Measurements from ENCODE around the gene LENEP.
A peak's percentile ranks its signal among the peaks of the same experiment; 100 is the strongest.

Gene LENEP

GRCh38 chr1:155014709-155015508, 21.5 kb downstream of the LENEP start:
- H3K9ac ChIP-seq (ENCODE audit: low read depth, low read length): no peak overlapping the region
- 96% methylated on average over 31 of the region's 31 CpGs for WGBS

GRCh38 chr1:155015527-155016230, 22.3 kb downstream of the LENEP start:
- H3K4me1 ChIP-seq (ENCODE audit: insufficient read depth, low read length): peaks cover 23% of the 10 kb centered on the region

More at GRCh38 chr1:155014709-155015508, 21.5 kb downstream of the LENEP start:
- peaks cover 23% of the 10 kb centered on the region for H3K4me1 ChIP-seq (ENCODE audit: insufficient read depth, low read length)
- peaks cover 25% of the 10 kb centered on the region for H3K36me3 ChIP-seq (ENCODE audit: insufficient read depth, low read length)
- no peak overlapping the region for H3K4me3 ChIP-seq (ENCODE audit: low read length)
- H3K27ac ChIP-seq (ENCODE audit: low read depth, low read length): no peak overlapping the region
- no peaks in the 10 kb centered on the region for H3K9me3 ChIP-seq (ENCODE audit: insufficient read depth, low read depth, low read length)
- no peaks in the 10 kb centered on the region for H3K27me3 ChIP-seq (ENCODE audit: insufficient read depth, low read length)

GRCh38 chr1:155016231-155016831, 22.9 kb downstream of the LENEP start:
- peaks cover 23% of the 10 kb centered on the region for H3K4me1 ChIP-seq (ENCODE audit: insufficient read depth, low read length)
- H3K4me3 ChIP-seq (ENCODE audit: low read length): 0 out of 2 replicates have a peak overlapping the region, but pooled peaks have one; percentile 53
- WGBS: 93% methylated on average over 26 of the region's 26 CpGs
- peak overlapping the region; percentile 73; the same call in 1 of the 2 replicates for H3K9ac ChIP-seq (ENCODE audit: low read depth, low read length)
- no peaks in the 10 kb centered on the region for H3K9me3 ChIP-seq (ENCODE audit: insufficient read depth, low read depth, low read length)
- peak overlapping the region; percentile 93 for H3K27ac ChIP-seq (ENCODE audit: low read depth, low read length)
- H3K36me3 ChIP-seq (ENCODE audit: insufficient read depth, low read length): peaks cover 25% of the 10 kb centered on the region
- H3K27me3 ChIP-seq (ENCODE audit: insufficient read depth, low read length): no peaks in the 10 kb centered on the region

More at GRCh38 chr1:155015527-155016230, 22.3 kb downstream of the LENEP start:
- H3K9me3 ChIP-seq (ENCODE audit: insufficient read depth, low read depth, low read length): no peaks in the 10 kb centered on the region
- H3K4me3 ChIP-seq (ENCODE audit: low read length): no peak overlapping the region
- H3K36me3 ChIP-seq (ENCODE audit: insufficient read depth, low read length): peaks cover 25% of the 10 kb centered on the region
- H3K27me3 ChIP-seq (ENCODE audit: insufficient read depth, low read length): no peaks in the 10 kb centered on the region
- 95% methylated on average over 16 of the region's 16 CpGs for WGBS
- H3K9ac ChIP-seq (ENCODE audit: low read depth, low read length): no peak overlapping the region
- H3K27ac ChIP-seq (ENCODE audit: low read depth, low read length): no peak overlapping the region

- Histone ChIP-seq H3K9ac (ENCODE audit: low read depth, low read length) (peak overlapping the region; percentile 73), H3K36me3 (ENCODE audit: insufficient read depth, low read length) (peaks cover 25% of the 10 kb centered on the region), H3K27me3 (ENCODE audit: insufficient read depth, low read length) (no peaks in the 10 kb centered on the region), H3K4me1 (ENCODE audit: insufficient read depth, low read length) (peaks cover 19% of the 10 kb centered on the region), H3K27ac (ENCODE audit: low read depth, low read length) (peak overlapping the region; percentile 93), H3K9me3 (ENCODE audit: insufficient read depth, low read depth, low read length) (no peaks in the 10 kb centered on the region), H3K4me3 (ENCODE audit: low read length) (peak overlapping the region; percentile 53)
- WGBS: 6% methylated on average over 45 of the region's 49 CpGs
These were observed 23.9 kb downstream of the LENEP start for GRCh38 chr1:155017041-155017945.

- H3K4me1 ChIP-seq (ENCODE audit: insufficient read depth, low read length): peaks cover 13% of the 10 kb centered on the region
These were observed 24.5 kb downstream of the LENEP start for GRCh38 chr1:155017946-155018316.

GRCh38 chr1:155018617-155019348, 25.4 kb downstream of the LENEP start:
- no peak overlapping the region for H3K9ac ChIP-seq (ENCODE audit: low read depth, low read length)

More at GRCh38 chr1:155017946-155018316, 24.5 kb downstream of the LENEP start:
- Histone ChIP-seq H3K36me3 (ENCODE audit: insufficient read depth, low read length) (peaks cover 25% of the 10 kb centered on the region), H3K27ac (ENCODE audit: low read depth, low read length) (no peak overlapping the region), H3K9ac (ENCODE audit: low read depth, low read length) (0 out of 2 replicates have a peak overlapping the region, but pooled peaks have one; percentile 73), H3K27me3 (ENCODE audit: insufficient read depth, low read length) (no peaks in the 10 kb centered on the region), H3K9me3 (ENCODE audit: insufficient read depth, low read depth, low read length) (no peaks in the 10 kb centered on the region), H3K4me3 (ENCODE audit: low read length) (peak overlapping the region; percentile 53)
- 81% methylated on average over 6 of the region's 6 CpGs for WGBS

GRCh38 chr1:155019377-155020245, 26.2 kb downstream of the LENEP start:
- H3K27ac ChIP-seq (ENCODE audit: low read depth, low read length): no peak overlapping the region
- no peaks in the 10 kb centered on the region for H3K9me3 ChIP-seq (ENCODE audit: insufficient read depth, low read depth, low read length)
- peaks cover 13% of the 10 kb centered on the region for H3K4me1 ChIP-seq (ENCODE audit: insufficient read depth, low read length)
- H3K9ac ChIP-seq (ENCODE audit: low read depth, low read length): no peak overlapping the region
- 81% methylated on average over 11 of the region's 11 CpGs for WGBS
- peaks cover 18% of the 10 kb centered on the region for H3K36me3 ChIP-seq (ENCODE audit: insufficient read depth, low read length)
- no peaks in the 10 kb centered on the region for H3K27me3 ChIP-seq (ENCODE audit: insufficient read depth, low read length)
- no peak overlapping the region for H3K4me3 ChIP-seq (ENCODE audit: low read length)

More at GRCh38 chr1:155018617-155019348, 25.4 kb downstream of the LENEP start:
- 87% methylated on average over 8 of the region's 8 CpGs for WGBS
- Histone ChIP-seq H3K27ac (ENCODE audit: low read depth, low read length) (no peak overlapping the region), H3K4me1 (ENCODE audit: insufficient read depth, low read length) (peaks cover 13% of the 10 kb centered on the region), H3K27me3 (ENCODE audit: insufficient read depth, low read length) (no peaks in the 10 kb centered on the region), H3K4me3 (ENCODE audit: low read length) (no peak overlapping the region), H3K9me3 (ENCODE audit: insufficient read depth, low read depth, low read length) (no peaks in the 10 kb centered on the region), H3K36me3 (ENCODE audit: insufficient read depth, low read length) (peaks cover 25% of the 10 kb centered on the region)

GRCh38 chr1:155022136-155022926, 28.9 kb downstream of the LENEP start:
- no peaks in the 10 kb centered on the region for H3K36me3 ChIP-seq (ENCODE audit: insufficient read depth, low read length)
- no peak overlapping the region for H3K27ac ChIP-seq (ENCODE audit: low read depth, low read length)
- H3K9ac ChIP-seq (ENCODE audit: low read depth, low read length): no peak overlapping the region
- no peaks in the 10 kb centered on the region for H3K27me3 ChIP-seq (ENCODE audit: insufficient read depth, low read length)
- H3K9me3 ChIP-seq (ENCODE audit: insufficient read depth, low read depth, low read length): no peaks in the 10 kb centered on the region
- no peak overlapping the region for H3K4me3 ChIP-seq (ENCODE audit: low read length)
- peaks cover 9% of the 10 kb centered on the region for H3K4me1 ChIP-seq (ENCODE audit: insufficient read depth, low read length)
- WGBS: 93% methylated on average over 7 of the region's 8 CpGs

GRCh38 chr1:155022927-155023236, 29.5 kb downstream of the LENEP start:
- H3K4me1 ChIP-seq (ENCODE audit: insufficient read depth, low read length): peaks cover 7% of the 10 kb centered on the region

More at GRCh38 chr1:155022927-155023236, 29.5 kb downstream of the LENEP start:
- H3K27me3 ChIP-seq (ENCODE audit: insufficient read depth, low read length): no peaks in the 10 kb centered on the region
- no peak overlapping the region for H3K27ac ChIP-seq (ENCODE audit: low read depth, low read length)
- H3K9me3 ChIP-seq (ENCODE audit: insufficient read depth, low read depth, low read length): no peaks in the 10 kb centered on the region
- no peak overlapping the region for H3K9ac ChIP-seq (ENCODE audit: low read depth, low read length)
- H3K4me3 ChIP-seq (ENCODE audit: low read length): no peak overlapping the region
- 88% methylated on average over 4 of the region's 4 CpGs for WGBS
- no peaks in the 10 kb centered on the region for H3K36me3 ChIP-seq (ENCODE audit: insufficient read depth, low read length)

All from HUES64 (cell line).